GM18505 (cell line): ENCODE results near the gene ROPN1B.
"Not testable (repeated sequence)": the region's sequence is repeated elsewhere in the genome, so short reads cannot be mapped to it uniquely, and the experiment has no call there.

Experiments
- ATAC-seq: cut with Tn5 transposase; IDR thresholded peaks from one replicate; pipeline ENCODE4 v1.9.1; 2021; ENCODE audit not compliant: unreplicated experiment
- POLR2A ChIP-seq: IDR thresholded peaks from 4 replicates; pipeline ENCODE4 v1.6.1; 2011; ENCODE audit warnings: borderline replicate concordance; ENCODE audit not compliant: insufficient read depth, insufficient read length; ENCODE audit errors: extremely low read depth

ROPN1B gene

GRCh38 chr3:125957674-125958510 is 11.1 kb upstream of the ROPN1B start:
- no peak for TF ChIP-seq POLR2A
- no peak for ATAC-seq

DNA sequence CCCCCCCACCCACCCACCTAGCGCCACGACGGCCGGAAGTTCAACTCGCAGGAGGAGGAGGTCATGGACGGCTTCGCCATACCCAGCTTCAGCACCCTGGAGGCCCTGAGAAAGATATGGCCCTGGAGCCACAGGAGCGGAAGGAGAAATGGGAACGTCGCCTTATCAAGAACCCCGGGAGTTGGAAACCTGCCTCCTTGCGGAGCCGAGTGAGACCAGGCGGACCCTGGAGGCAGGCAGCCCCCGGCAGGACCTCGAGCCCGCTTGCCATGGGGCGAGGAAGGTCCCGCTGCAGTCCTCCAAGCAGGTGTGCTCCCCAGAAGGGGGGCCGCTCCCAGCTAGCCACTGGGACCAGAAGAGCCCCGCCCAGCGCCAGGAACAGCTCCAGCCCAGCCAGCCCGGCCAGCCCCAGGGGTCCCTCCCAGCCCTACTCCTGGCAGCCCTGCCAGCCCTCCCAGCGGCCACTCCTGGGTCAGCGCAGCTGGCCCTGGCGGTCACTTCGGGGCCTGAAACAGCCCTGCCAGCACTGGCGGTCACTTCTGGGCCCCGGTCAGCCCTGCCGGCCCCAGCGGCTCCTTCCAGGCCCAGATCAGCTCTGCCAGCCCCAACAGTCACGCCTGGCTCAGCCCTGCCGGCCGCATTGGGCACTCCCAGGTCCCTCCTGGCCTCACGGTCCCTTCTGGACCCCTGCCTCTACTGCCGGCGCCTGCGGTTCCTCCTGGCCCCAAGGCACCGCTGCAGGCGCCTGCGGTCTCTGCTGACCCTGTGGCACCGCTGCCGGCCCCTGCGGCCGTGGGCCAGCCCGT is 10.3 kb upstream of the ROPN1B start:
- TF ChIP-seq POLR2A: no peak
- no peak for ATAC-seq

GRCh38 chr3:125959317-125960065 is 9.5 kb upstream of the ROPN1B start:
- ATAC-seq: no peak
- TF ChIP-seq POLR2A: no peak

GRCh38 chr3:125960066-125960424 is 8.9 kb upstream of the ROPN1B start:
- no peak for TF ChIP-seq POLR2A
- ATAC-seq: no peak

GRCh38 chr3:125960456-125961288 is 8.3 kb upstream of the ROPN1B start:
- TF ChIP-seq POLR2A: no peak
- ATAC-seq: no peak

- no peak for ATAC-seq
- no peak for TF ChIP-seq POLR2A
Measured at GRCh38 chr3:125961289-125961589, 7.7 kb upstream of the ROPN1B start.

- ATAC-seq: not testable (repeated sequence)
Measured at GRCh38 chr3:125963834-125964233, 5.1 kb upstream of the ROPN1B start.

DNA sequence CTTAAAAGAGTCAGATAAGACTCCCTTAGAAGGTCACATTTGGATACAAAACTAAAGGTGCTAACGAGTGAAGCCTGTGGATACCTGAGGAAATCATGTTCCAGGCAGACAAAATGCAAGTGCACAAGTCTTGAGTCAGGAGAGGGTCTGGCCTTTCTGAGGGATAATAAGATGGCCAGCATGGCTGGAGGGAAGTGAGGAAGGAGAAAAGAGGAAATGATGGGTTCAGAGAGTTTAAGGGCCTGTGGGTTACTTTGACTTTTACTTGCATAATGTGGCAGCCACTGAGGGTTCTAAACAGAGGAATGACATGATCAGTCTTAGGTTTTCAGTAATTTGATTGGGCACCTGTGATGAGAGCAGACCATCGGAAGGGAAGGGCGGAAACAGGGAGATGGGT is 3.5 kb upstream of the ROPN1B start:
- ATAC-seq: no peak
- TF ChIP-seq POLR2A: no peak

DNA sequence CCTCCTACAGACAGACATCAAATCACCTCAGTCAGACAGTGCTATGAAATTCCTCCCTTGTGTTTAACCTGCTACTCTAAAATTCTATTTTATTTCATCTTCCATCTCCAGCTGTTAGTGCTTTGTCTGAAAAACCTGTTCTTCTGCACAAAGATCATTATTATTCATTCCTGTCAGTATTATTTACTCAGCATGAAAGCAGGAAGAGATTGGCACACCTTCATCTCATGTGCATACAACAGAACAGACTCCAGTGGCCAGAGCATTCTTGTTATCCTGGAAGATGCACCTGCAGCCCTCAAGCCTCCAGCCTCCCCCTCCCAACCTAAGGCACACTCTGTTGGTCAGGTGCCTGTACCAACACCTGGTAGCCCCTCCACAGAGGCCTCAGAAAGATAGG is 1.8 kb upstream of the ROPN1B start:
- ATAC-seq: no peak

GRCh38 chr3:125968121-125968520 is 857 bp upstream of the ROPN1B start:
- not testable (repeated sequence) for ATAC-seq

More for the DNA sequence above, 1.8 kb upstream of the ROPN1B start:
- TF ChIP-seq POLR2A: no peak

DNA sequence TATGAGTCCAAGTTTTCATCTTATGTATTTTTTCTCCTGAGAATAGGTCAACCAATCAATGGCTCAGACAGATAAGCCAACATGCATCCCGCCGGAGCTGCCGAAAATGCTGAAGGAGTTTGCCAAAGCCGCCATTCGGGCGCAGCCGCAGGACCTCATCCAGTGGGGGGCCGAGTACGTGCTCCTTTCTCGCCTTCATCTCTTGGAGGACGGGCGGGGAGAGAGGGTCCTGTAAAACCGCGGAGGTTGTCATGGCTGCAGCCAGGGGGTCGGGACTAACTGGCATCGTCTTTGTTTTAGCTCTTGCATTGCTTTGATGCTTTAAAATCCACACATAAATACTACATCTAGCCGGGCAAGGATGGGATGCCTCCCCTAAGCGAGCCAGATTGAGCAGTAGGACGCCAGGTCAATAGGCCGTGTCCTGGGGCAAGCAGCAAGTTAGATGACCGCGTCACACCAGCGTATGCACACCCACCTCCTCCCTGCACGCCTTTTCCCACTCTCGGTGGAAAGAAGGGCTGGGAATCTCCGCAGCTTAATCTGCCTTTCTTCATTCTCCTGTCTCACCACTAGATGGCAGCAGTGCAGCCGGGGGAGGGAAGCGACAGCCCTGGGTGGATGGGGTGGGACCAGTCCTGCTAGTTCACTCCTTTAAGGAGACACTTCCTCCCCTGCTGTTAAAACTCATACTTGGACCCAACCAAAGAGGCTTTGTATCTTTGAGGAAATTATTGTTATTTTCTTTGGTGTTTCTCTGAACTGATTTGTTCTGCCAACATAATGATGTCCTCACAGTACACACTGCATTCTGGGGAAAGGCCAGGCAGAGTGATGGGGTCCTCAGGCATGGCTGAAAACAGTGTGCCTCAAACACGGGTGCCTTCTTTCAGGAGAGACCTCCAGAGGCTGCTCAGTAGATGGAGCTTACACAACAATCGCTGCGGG is 3.3 kb downstream of the ROPN1B start:
- not testable (repeated sequence) for ATAC-seq

- ATAC-seq: not testable (repeated sequence)
Measured at GRCh38 chr3:125975245-125976002, 6.4 kb downstream of the ROPN1B start.

DNA sequence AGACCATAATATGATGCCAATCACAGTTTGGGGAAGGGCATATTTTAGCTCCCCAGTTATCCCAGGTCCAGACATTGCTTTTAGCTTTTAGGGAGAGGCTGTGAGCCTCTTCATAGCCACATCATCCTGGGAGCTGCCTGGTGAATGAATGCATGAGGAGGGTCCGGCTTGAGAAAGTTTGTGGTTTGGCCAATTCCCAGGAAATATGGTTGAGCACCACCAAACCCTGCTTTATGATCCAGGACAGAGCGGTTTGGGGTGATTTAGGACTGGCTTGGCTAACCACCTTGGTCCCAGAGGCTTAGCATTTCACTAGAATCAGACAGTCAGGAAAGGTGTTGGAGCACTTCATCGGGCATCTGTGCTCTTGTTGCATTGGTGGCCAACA is 7.0 kb downstream of the ROPN1B start:
- not testable (repeated sequence) for ATAC-seq

DNA sequence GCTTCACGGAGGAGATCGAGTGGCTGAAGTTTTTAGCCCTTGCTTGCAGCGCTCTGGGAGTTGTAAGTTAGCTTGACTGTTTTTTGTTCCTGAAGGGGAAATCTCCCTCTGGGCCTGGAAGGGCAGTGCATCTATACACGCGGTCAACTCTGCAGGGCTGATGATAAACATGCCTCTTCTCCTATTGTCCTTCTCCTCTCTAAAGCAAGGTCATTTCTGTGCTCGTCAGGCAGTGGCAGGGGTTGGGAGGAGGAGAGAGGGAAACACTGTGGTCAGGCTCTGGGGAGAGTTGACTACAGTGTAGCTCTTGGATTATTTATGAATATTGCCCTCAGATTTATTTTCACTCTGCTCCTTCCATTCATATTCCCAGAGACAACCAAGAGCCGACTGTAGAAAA is 8.1 kb downstream of the ROPN1B start:
- not testable (repeated sequence) for ATAC-seq

DNA sequence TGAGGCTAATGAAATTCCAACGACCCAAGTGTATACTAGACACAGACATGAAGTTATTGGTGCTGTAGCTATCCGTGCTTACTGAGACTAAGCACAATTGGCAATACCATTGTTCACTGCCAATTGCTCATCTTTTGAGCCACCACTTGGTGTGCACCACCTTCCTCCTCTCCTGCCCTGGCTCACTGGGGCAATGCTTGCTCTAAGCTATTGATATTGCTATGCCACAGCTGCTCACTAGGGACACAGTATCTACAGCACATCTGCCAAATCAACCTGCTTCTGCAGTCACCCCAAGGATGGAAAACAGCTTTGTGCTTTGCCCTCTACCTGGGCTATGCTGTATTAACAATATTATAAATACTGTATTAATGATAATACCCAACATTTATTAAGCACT is 16.0 kb downstream of the ROPN1B start:
- not testable (repeated sequence) for ATAC-seq
